K562 (cell line): ENCODE results near the gene CHD8. TPM values are rescaled to one million over a fixed set of nuclear protein-coding genes. Genes with fewer than 3 reads are reported as not detected.

Experiments used
- ATAC-seq: fragments of 200-7000 bp; cut with Tn5 transposase; 3 replicates; pipeline ENCODE4 v1.9.1; 2020; ENCODE audit warnings: moderate library complexity
- Bru-seq: library from RNA; stranded (reverse); fragments of 400-500 nt; gene quantifications from one replicate; lab custom pipeline; 2021; lab: Mats Ljungman, UMichigan
- BruChase-seq, 2 experiments: library from RNA; stranded (reverse); fragments of 400-500 nt; gene quantifications; one replicate each; lab custom pipeline; 2021; lab: Mats Ljungman, UMichigan
- BruUV-seq: library from RNA; stranded (reverse); fragments of 400-500 nt; replicated peaks from 2 replicates; lab custom pipeline; 2021; lab: Mats Ljungman, UMichigan
- CTCF ChIA-PET: fragments of 300-600 bp; formaldehyde crosslinking; extraction: SDS; loops from one replicate; lab custom pipeline; 2021; ENCODE audit warnings: low intra/inter-chr PET ratio; lab: Yijun Ruan, JAX
- POLR2A ChIA-PET: fragments of 300-600, 350-650 bp; sonication (Branson Sonifier 250); formaldehyde crosslinking; extraction: SDS; loops from one replicate; lab custom pipeline; 2021; ENCODE audit warnings: antibody characterized with exemption, inconsistent platforms; lab: Yijun Ruan, JAX
- DNase-seq, 4 experiments: peaks; one replicate each; pipeline versions ENCODE4 v3.0.0 to v3.0.0-alpha.2; 2011 to 2018; ENCODE audit warnings: low spot score in 3 of 4, mixed read lengths in 3 of 4; ENCODE audit errors: extremely low read depth in 1 of 4
- FAIRE-seq: peaks from 2 replicates; lab custom pipeline; 2011; peaks lifted over from hg19 to GRCh38; lab: Jason Lieb, UNC
- H2AFZ ChIP-seq: 2 replicates; pipeline ENCODE4 v1.6.0; 2011; ENCODE audit warnings: low read depth, low read length, control low read depth, inconsistent platforms
- H3K27ac ChIP-seq: fragments of 200-600 bp; 3 replicates; pipeline ENCODE4 v1.8.0; 2011; ENCODE audit warnings: low read depth, mild to moderate bottlenecking, control low read depth, inconsistent platforms, low read length, moderate library complexity, mixed read lengths; ENCODE audit errors: extremely low read depth
- H3K27me3 ChIP-seq, 2 experiments: fragments of 300-600 bp in 1 of 2; 2 replicates in 1 of 2; 3 replicates in 1 of 2; pipeline versions ENCODE4 v1.6.0 to v1.8.0; 2011; ENCODE audit warnings: inconsistent platforms in 2 of 2, low read length in 2 of 2, mild to moderate bottlenecking in 1 of 2, mixed read lengths in 1 of 2, moderate library complexity in 1 of 2; ENCODE audit not compliant: control insufficient read depth in 2 of 2, insufficient read depth in 2 of 2
- H3K36me3 ChIP-seq: fragments of 300-600 bp; 3 replicates; pipeline ENCODE4 v1.8.0; 2011; ENCODE audit warnings: mild to moderate bottlenecking, low read length, inconsistent platforms; ENCODE audit not compliant: control insufficient read depth, insufficient read depth
- H3K4me1 ChIP-seq, 2 experiments: fragments of 200-600 bp in 1 of 2; replicated peaks in 1 of 2; 2 replicates in 1 of 2; 3 replicates in 1 of 2; pipeline versions ENCODE4 v1.5.1 to v1.8.0; 2011; ENCODE audit warnings: inconsistent platforms in 2 of 2, low read length in 2 of 2, mild to moderate bottlenecking in 1 of 2, mixed read lengths in 1 of 2, moderate library complexity in 1 of 2; ENCODE audit not compliant: control insufficient read depth in 2 of 2, insufficient read depth in 2 of 2
- H3K4me2 ChIP-seq: 2 replicates; pipeline ENCODE4 v1.6.1; 2011; ENCODE audit warnings: low read length, control low read depth, inconsistent platforms, mixed read lengths; ENCODE audit not compliant: insufficient read depth
- H3K4me3 ChIP-seq: fragments of 200-600 bp; sonication (generic), shearing (Covaris generic); 2 replicates; pipeline ENCODE4 v1.5.1; 2016; ENCODE audit warnings: control low read depth, inconsistent platforms
- H3K79me2 ChIP-seq: fragments of 200-600 bp; 3 replicates; pipeline ENCODE4 v1.8.0; 2011; ENCODE audit warnings: low read length, inconsistent platforms; ENCODE audit not compliant: control insufficient read depth, insufficient read depth
- H3K9ac ChIP-seq, 2 experiments: 2 replicates each; pipeline versions ENCODE4 v1.6.0 to v1.6.1; 2011; ENCODE audit warnings: low read depth in 2 of 2, low read length in 2 of 2, control low read depth in 1 of 2, inconsistent platforms in 1 of 2, mild to moderate bottlenecking in 1 of 2, mixed read lengths in 1 of 2; ENCODE audit not compliant: insufficient read depth in 1 of 2
- H3K9me1 ChIP-seq: one replicate; pipeline ENCODE4 v1.6.0; 2011; ENCODE audit warnings: inconsistent platforms, mild to moderate bottlenecking, low read length, moderate library complexity; ENCODE audit not compliant: control insufficient read depth, insufficient read depth
- H3K9me3 ChIP-seq: replicated peaks from 2 replicates; pipeline ENCODE4 v1.5.1; 2011; ENCODE audit warnings: low read depth, low read length, inconsistent platforms; ENCODE audit not compliant: control insufficient read depth, insufficient read depth
- H4K20me1 ChIP-seq: replicated peaks from 2 replicates; pipeline ENCODE4 v1.6.1; 2011; ENCODE audit warnings: low read length, inconsistent platforms, mixed read lengths; ENCODE audit not compliant: control insufficient read depth, insufficient read depth
- ARID4B ChIP-seq: sonication (generic); formaldehyde crosslinking; IDR thresholded peaks from 2 replicates; pipeline ENCODE4 v1.8.0; 2022; ENCODE audit warnings: mild to moderate bottlenecking, missing genetic modification reagents
- ASH1L ChIP-seq: fragments of 450-650 bp; IDR thresholded peaks from 2 replicates; pipeline ENCODE4 v1.6.1; 2018; ENCODE audit warnings: borderline replicate concordance, mild to moderate bottlenecking, low read depth; ENCODE audit not compliant: partially characterized antibody
- FOSL1 ChIP-seq: fragments of 200-800 bp; sonication (Bioruptor generic); conservative IDR thresholded peaks from 2 replicates; pipeline ENCODE4 v1.6.1; 2016; ENCODE audit warnings: missing genetic modification characterization, missing compliant biosample characterization
- HDAC1 ChIP-seq, 2 experiments: fragments of 450-650 bp; IDR thresholded peaks; 2 replicates each; pipeline ENCODE4 v1.6.1; 2016 to 2017; ENCODE audit warnings: inconsistent platforms in 1 of 2, mild to moderate bottlenecking in 1 of 2, moderate library complexity in 1 of 2
- KDM5B ChIP-seq: fragments of 200-600 bp; sonication (generic); IDR thresholded peaks from 2 replicates; pipeline ENCODE4 v1.6.1; 2012; ENCODE audit warnings: low read depth, mild to moderate bottlenecking, moderate library complexity, low read length, control low read depth, inconsistent platforms; ENCODE audit not compliant: insufficient replicate concordance
- MAZ ChIP-seq, 2 experiments: fragments of 450-650 bp in 1 of 2; sonication (generic) in 1 of 2; formaldehyde crosslinking; IDR thresholded peaks in 1 of 2; conservative IDR thresholded peaks in 1 of 2; 2 replicates each; pipeline versions ENCODE4 v1.4.0 to v1.5.0; 2020; ENCODE audit warnings: mild to moderate bottlenecking in 1 of 2, missing genetic modification reagents in 1 of 2
- MTA3 ChIP-seq: fragments of 450-650 bp; formaldehyde crosslinking; IDR thresholded peaks from 2 replicates; pipeline ENCODE4 v1.6.1; 2017; ENCODE audit warnings: mild to moderate bottlenecking, borderline replicate concordance
- NCOA2 ChIP-seq, 2 experiments: fragments of 450-650 bp; IDR thresholded peaks; 2 replicates each; pipeline ENCODE4 v1.6.1; 2018; ENCODE audit warnings: mild to moderate bottlenecking in 2 of 2, moderate library complexity in 1 of 2; ENCODE audit not compliant: partially characterized antibody in 2 of 2
- NEUROD1 ChIP-seq: fragments of 150-350 bp; IDR thresholded peaks from 2 replicates; pipeline ENCODE4 v1.6.1; 2014; ENCODE audit warnings: borderline replicate concordance, low read length, low read depth; ENCODE audit not compliant: partially characterized antibody
- WGBS: fragments of 100-300 bp; shearing (Covaris generic); methylation state at CpG from one replicate; pipeline ENCODE4 v1.1.6; 2016; ENCODE audit warnings: low coverage, mixed read lengths; ENCODE audit not compliant: insufficient coverage; ENCODE audit errors: missing lambda C conversion rate; 5-methylcytosine and 5-hydroxymethylcytosine counted together
- in situ Hi-C: fragments of 300-500 bp; cut with MboI; formaldehyde crosslinking; loops from 4 replicates; pipeline ENCODE4 v1.15.0; 2018; ENCODE audit warnings: inconsistent platforms, mixed read lengths
- intact Hi-C: fragments of 100-400 bp; cut with micrococcal nuclease; formaldehyde crosslinking; loops from 2 replicates; pipeline ENCODE4 v1.14.2; 2022
- long read RNA-seq, 3 experiments: library from polyadenylated mRNA in 2 of 3; library from RNA in 1 of 3; unstranded in 2 of 3; stranded (forward) in 1 of 3; transcript quantifications; one replicate each; pipeline ENCODE4 v2.0.0, GENCODE V29; 2019 to 2022
- polyA minus RNA-seq, 3 experiments: library from RNA; depleted of rRNA, polyadenylated mRNA; stranded (reverse); fragments of >200 nt; gene quantifications; 2 replicates each; pipeline ENCODE4 v1.2.3, GENCODE V29; 2011
- polyA plus RNA-seq, 8 experiments: library from polyadenylated mRNA; depleted of rRNA in 4 of 8; stranded (reverse) in 5 of 8; unstranded in 3 of 8; fragments of >200 nt; fragmentation: Nextera tagmentation in 2 of 8; fragmentation: Illumina TruSeq in 1 of 8; extraction: Ambion mirVana in 2 of 8; extraction: Trizol in 1 of 8; gene quantifications; 2 replicates each; pipeline versions ENCODE4 v1.2.1 to v1.2.3, GENCODE V29; 2011 to 2014; ENCODE audit warnings: inconsistent platforms in 1 of 8, missing spikeins in 1 of 8
- total RNA-seq, 7 experiments: library from RNA; depleted of rRNA in 6 of 7; stranded (reverse); fragments of >200 nt in 6 of 7; fragmentation: Illumina TruSeq in 2 of 7; extraction: Trizol in 2 of 7; gene quantifications; 2 replicates each; pipeline versions ENCODE4 v1.2.1 to v1.2.3, GENCODE V29; 2011 to 2021; ENCODE audit warnings: low replicate concordance in 1 of 7

CHD8 gene
- 106 and 148 TPM in 2 replicates for total RNA-seq (2011; cell fraction: chromatin; rRNA removed; ENCODE audit: low replicate concordance)
- 49.3 and 52.2 TPM in 2 replicates for total RNA-seq (2011; cell fraction: nucleolus; rRNA removed)
- total RNA-seq (2011; cell fraction: nucleoplasm; rRNA removed) = 74.3 and 91.6 TPM in 2 replicates
- total RNA-seq (2014; rRNA removed) = 34.0 and 37.3 TPM in 2 replicates
- 32.8 TPM in 2 replicates for total RNA-seq (2014; rRNA removed; fragmentation: Illumina TruSeq; extraction: Trizol)
- 33.1 and 33.6 TPM in 2 replicates for total RNA-seq (2015; rRNA removed; fragmentation: Illumina TruSeq; extraction: Trizol)
- 43.5 and 51.2 TPM in 2 replicates for total RNA-seq (2021)
- polyA plus RNA-seq (2011; rRNA removed) = 11.1 and 15.3 TPM in 2 replicates
- 15.5 and 21.4 TPM in 2 replicates for polyA plus RNA-seq (2011; cell fraction: cytosol; rRNA removed)
- 56.0 and 87.4 TPM in 2 replicates for polyA plus RNA-seq (2011; cell fraction: nucleus; rRNA removed)
- polyA plus RNA-seq (2012) = 31.9 and 65.0 TPM in 2 replicates
- 34.5 and 36.9 TPM in 2 replicates for polyA plus RNA-seq (2014; fragmentation: Illumina TruSeq; extraction: Trizol)
- 10 to 100 TPM; 11.8 to 16.8 TPM for polyA plus RNA-seq (2014; fragmentation: Nextera tagmentation; extraction: Ambion mirVana)
- 18.1 and 18.8 TPM in 2 replicates for polyA plus RNA-seq (2014; rRNA removed)
- polyA minus RNA-seq (2011; rRNA and poly(A)+ RNA removed) = 30.5 and 38.1 TPM in 2 replicates
- 28.3 and 38.5 TPM in 2 replicates for polyA minus RNA-seq (2011; cell fraction: cytosol; rRNA and poly(A)+ RNA removed)
- 24.2 and 39.2 TPM in 2 replicates for polyA minus RNA-seq (2011; cell fraction: nucleus; rRNA and poly(A)+ RNA removed)
- percentile 74 among the genes with signal in this experiment for Bru-seq, nascent RNA
- percentile 79 among the genes with signal in this experiment for BruChase-seq, experiment 1, labeled RNA remaining after a 2-hour chase
- percentile 83 among the genes with signal in this experiment for BruChase-seq, experiment 2, labeled RNA remaining after a 6-hour chase
- long read RNA-seq, experiment 1, partial matches to known transcripts = 40 of 48 reads
- long read RNA-seq, experiment 1, other reads (novel, unspliced or antisense) = 4 of 48 reads
- long read RNA-seq, experiment 2, full-length matches to known transcripts = 7 of 32 reads
- long read RNA-seq, experiment 2, partial matches to known transcripts = 12 of 32 reads
- long read RNA-seq, experiment 2, other reads (novel, unspliced or antisense) = 13 of 32 reads
- long read RNA-seq, experiment 3, partial matches to known transcripts = 5 of 8 reads
- long read RNA-seq, experiment 3, other reads (novel, unspliced or antisense) = 2 of 8 reads

- no peaks in the 10 kb centered on the region for H3K9me3 ChIP-seq
- no TSS peak for BruUV-seq
- H3K4me1 ChIP-seq = peaks cover 3 to 4% of the 10 kb centered on the region in 2 experiments; a peak in 3 of 5 replicates
- DNase-seq (peak; percentile 93 to 98 (median 95)), ATAC-seq (peak; percentile 98), FAIRE-seq (peak; percentile 100)
- WGBS = under 1% methylated on average over 33 of the region's 36 CpGs
- peak within 1 kb of the TSS; percentile 91 to 93 for H3K9ac ChIP-seq
- POLR2A ChIA-PET = interaction anchor here (0.5 to 3.7 kb wide), 14 partner anchors 10 to 338 kb away, joined by 3 to 13 read pairs (median 3); partner anchors contain the start of genes METTL3, RAB2B, SALL2 and SUPT16H
- peak within 1 kb of the TSS; percentile 100 for H2AFZ ChIP-seq
- H3K4me3 ChIP-seq = peak within 1 kb of the TSS; percentile 99
- peaks cover 19% of the 10 kb centered on the region; the same call in 2 of the 3 replicates for H3K36me3 ChIP-seq
- no peaks in the 10 kb centered on the region for H3K9me1 ChIP-seq
- no peaks in the 10 kb centered on the region for H3K27me3 ChIP-seq
- in situ Hi-C loops (no loop called here), intact Hi-C loops (loop anchor here (1.0 kb wide), 3 partner anchors 19 to 101 kb away; partner anchors contain the start of gene RAB2B)
- peak within 1 kb of the TSS; percentile 96 for H3K4me2 ChIP-seq
- CTCF ChIA-PET = interaction anchor here (0.6 kb wide), 1 partner anchor 10 kb away, joined by 4 read pairs; no protein-coding TSS in a partner anchor
- peaks cover 47% of the 10 kb centered on the region for H3K79me2 ChIP-seq
- H3K27ac ChIP-seq = peak within 1 kb of the TSS; percentile 99
- H4K20me1 ChIP-seq = no peaks in the 10 kb centered on the region
- peak; percentile 38; the same call in 1 of the 2 replicates for TF ChIP-seq ARID4B (CRISPR knock-in tag)
- peak; percentile 20 to 39; a peak in 1 of 4 replicates for TF ChIP-seq MAZ (CRISPR knock-in tag; conservative IDR thresholded peaks at IDR 0.05 in 1 of 2, IDR thresholded peaks at IDR 0.05 in 1 of 2)
- peak; percentile 55; the same call in 1 of the 2 replicates for TF ChIP-seq MTA3
- peak in 1 of 2 experiments; percentile 50; a peak in 1 of 4 replicates for TF ChIP-seq HDAC1 (IDR thresholded peaks at IDR 0.05)
- TF ChIP-seq KDM5B = peak; percentile 61
- TF ChIP-seq NEUROD1 = peak; percentile 64
- TF ChIP-seq ASH1L = no peak
- 0 out of 2 replicates have a peak, but pooled peaks have one; percentile 17 for TF ChIP-seq FOSL1 (tag)
- TF ChIP-seq NCOA2 (IDR thresholded peaks at IDR 0.05; ENCODE audit: partially characterized antibody in 2 of 2) = peak in 1 of 2 experiments; percentile 77
Observed at GRCh38 chr14:21455912-21456667, at the start of gene CHD8. CHD8 (minus strand) TSS chr14:21456123; CDS start chr14:21431643, 24,480 bp downstream.
